Esophagus muscularis mucosa (tissue), 4 donors: ENCODE data around the gene LTB4R2.

Experiments used
- EP300 ChIP-seq: sonication (generic); formaldehyde crosslinking; IDR thresholded peaks from one replicate; pipeline ENCODE4 v1.6.1; 2017; ENCODE audit warnings: antibody characterized with exemption
- POLR2A ChIP-seq: fragments of 450-650 bp; IDR thresholded peaks from one replicate; pipeline ENCODE4 v1.6.1; 2017; ENCODE audit warnings: antibody characterized with exemption, moderate library complexity, mild to moderate bottlenecking, low read depth
- POLR2AphosphoS5 ChIP-seq, 2 donors: sonication (generic); formaldehyde crosslinking; IDR thresholded peaks; one replicate each; pipeline ENCODE4 v1.6.1; 2017; ENCODE audit warnings: antibody characterized with exemption in 2 of 2
- TF ChIP-seq, protein P1 (sequence below), 3 experiments: fragments of 200-600 bp in 2 of 3; fragments of 450-650 bp in 1 of 3; sonication (generic) in 2 of 3; IDR thresholded peaks; one replicate each; pipeline ENCODE4 v1.5.1; 2017 to 2019; ENCODE audit warnings: antibody characterized with exemption in 3 of 3, mild to moderate bottlenecking in 2 of 3, moderate library complexity in 1 of 3

DNA sequence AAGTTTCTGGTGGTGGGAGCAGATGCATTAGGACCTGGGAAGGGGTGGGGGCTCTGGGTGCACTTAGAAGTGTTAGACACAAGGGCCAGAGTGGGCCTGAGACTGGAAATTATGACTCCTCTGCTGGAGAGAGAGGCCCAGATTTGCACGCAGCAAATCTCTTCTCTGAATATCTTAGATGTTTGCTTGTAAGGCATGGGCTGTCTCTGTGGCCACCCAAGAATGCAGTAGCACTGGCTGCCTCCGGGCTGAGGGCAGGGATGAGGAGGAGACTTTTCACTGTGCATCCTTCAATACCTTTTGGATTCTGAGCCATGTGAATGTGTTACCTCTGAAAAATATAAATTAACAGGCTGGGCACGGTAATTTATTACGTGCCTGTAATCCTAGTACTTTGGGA, 24.6 kb upstream of the LTB4R2 start:
- TF ChIP-seq POLR2AphosphoS5 (IDR thresholded peaks at IDR 0.05), result no peak
- no peak for TF ChIP-seq POLR2A
- TF ChIP-seq, protein P1, sequence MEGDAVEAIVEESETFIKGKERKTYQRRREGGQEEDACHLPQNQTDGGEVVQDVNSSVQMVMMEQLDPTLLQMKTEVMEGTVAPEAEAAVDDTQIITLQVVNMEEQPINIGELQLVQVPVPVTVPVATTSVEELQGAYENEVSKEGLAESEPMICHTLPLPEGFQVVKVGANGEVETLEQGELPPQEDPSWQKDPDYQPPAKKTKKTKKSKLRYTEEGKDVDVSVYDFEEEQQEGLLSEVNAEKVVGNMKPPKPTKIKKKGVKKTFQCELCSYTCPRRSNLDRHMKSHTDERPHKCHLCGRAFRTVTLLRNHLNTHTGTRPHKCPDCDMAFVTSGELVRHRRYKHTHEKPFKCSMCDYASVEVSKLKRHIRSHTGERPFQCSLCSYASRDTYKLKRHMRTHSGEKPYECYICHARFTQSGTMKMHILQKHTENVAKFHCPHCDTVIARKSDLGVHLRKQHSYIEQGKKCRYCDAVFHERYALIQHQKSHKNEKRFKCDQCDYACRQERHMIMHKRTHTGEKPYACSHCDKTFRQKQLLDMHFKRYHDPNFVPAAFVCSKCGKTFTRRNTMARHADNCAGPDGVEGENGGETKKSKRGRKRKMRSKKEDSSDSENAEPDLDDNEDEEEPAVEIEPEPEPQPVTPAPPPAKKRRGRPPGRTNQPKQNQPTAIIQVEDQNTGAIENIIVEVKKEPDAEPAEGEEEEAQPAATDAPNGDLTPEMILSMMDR (IDR thresholded peaks at IDR 0.05), result no peak
- TF ChIP-seq EP300, result no peak
